WERI-Rb-1 (cell line): Measurements from ENCODE around the gene HSDL1.

Source experiments
- DNase-seq: peaks from one replicate; pipeline ENCODE4 v3.0.0-alpha.2; 2020
- H3K27ac ChIP-seq: fragments of 250-450 bp; sonication (Bioruptor Pico); 2 replicates; pipeline ENCODE4 v1.5.1; 2020; ENCODE audit warnings: mild to moderate bottlenecking, moderate library complexity
- H3K27me3 ChIP-seq: fragments of 250-450 bp; sonication (Bioruptor Pico); 2 replicates; pipeline ENCODE4 v1.5.1; 2021; ENCODE audit warnings: mild to moderate bottlenecking, low read depth, moderate library complexity; ENCODE audit not compliant: insufficient read depth, severe bottlenecking
- H3K36me3 ChIP-seq: fragments of 250-450 bp; sonication (Bioruptor Pico); 2 replicates; pipeline ENCODE4 v1.5.1; 2020; ENCODE audit warnings: mild to moderate bottlenecking, moderate library complexity
- H3K4me3 ChIP-seq: 2 replicates; pipeline ENCODE4 v1.5.1; 2011; ENCODE audit warnings: low read depth, mild to moderate bottlenecking, control low read depth, low read length
- H3K9me3 ChIP-seq: fragments of 250-450 bp; sonication (Bioruptor Pico); 2 replicates; pipeline ENCODE4 v1.5.1; 2021; ENCODE audit warnings: mild to moderate bottlenecking, moderate library complexity; ENCODE audit not compliant: severe bottlenecking
- CTCF ChIP-seq: IDR thresholded peaks from 2 replicates; pipeline ENCODE4 v1.5.1; 2011; ENCODE audit warnings: low read depth, mild to moderate bottlenecking, control low read depth, inconsistent platforms, low read length

Gene HSDL1

GRCh38 chr16:84105948-84106740 is 38.8 kb downstream of the HSDL1 start:
- Histone ChIP-seq H3K4me3 (no peak overlapping the region), H3K27me3 (no peaks in the 10 kb centered on the region), H3K27ac (no peak overlapping the region), H3K9me3 (no peaks in the 10 kb centered on the region), H3K36me3 (no peaks in the 10 kb centered on the region)
- no peak for TF ChIP-seq CTCF
- DNase-seq = no peak

- no peak for TF ChIP-seq CTCF
- Histone ChIP-seq H3K9me3 (no peaks in the 10 kb centered on the region), H3K36me3 (no peaks in the 10 kb centered on the region), H3K4me3 (no peak overlapping the region), H3K27ac (no peak overlapping the region), H3K27me3 (no peaks in the 10 kb centered on the region)
- DNase-seq = no peak
Observed at GRCh38 chr16:84105301-84105815, 39.6 kb downstream of the HSDL1 start.

GRCh38 chr16:84104231-84104630 is 40.7 kb downstream of the HSDL1 start:
- TF ChIP-seq CTCF = no peak
- Histone ChIP-seq H3K4me3 (no peak overlapping the region), H3K9me3 (no peaks in the 10 kb centered on the region), H3K27ac (no peak overlapping the region), H3K27me3 (no peaks in the 10 kb centered on the region), H3K36me3 (no peaks in the 10 kb centered on the region; the same call in 1 of the 2 replicates)
- DNase-seq = no peak

GRCh38 chr16:84103678-84104077 is 41.3 kb downstream of the HSDL1 start:
- Histone ChIP-seq H3K9me3 (no peaks in the 10 kb centered on the region), H3K27me3 (no peaks in the 10 kb centered on the region), H3K4me3 (no peak overlapping the region), H3K27ac (no peak overlapping the region), H3K36me3 (no peaks in the 10 kb centered on the region; the same call in 1 of the 2 replicates)
- DNase-seq = no peak
- TF ChIP-seq CTCF = no peak

GRCh38 chr16:84098939-84099338 is 46.0 kb downstream of the HSDL1 start:
- no peak overlapping the region for H3K27ac ChIP-seq
- no peaks in the 10 kb centered on the region for H3K27me3 ChIP-seq
- H3K4me3 ChIP-seq = no peak overlapping the region
- peaks cover 8% of the 10 kb centered on the region for H3K36me3 ChIP-seq
- no peak for DNase-seq
- TF ChIP-seq CTCF = no peak
- H3K9me3 ChIP-seq = no peaks in the 10 kb centered on the region
